ENCODE data around the gene MAP3K9.
"Not testable (repeated sequence)": the region's sequence is repeated elsewhere in the genome, so short reads cannot be mapped to it uniquely, and the experiment has no call there.

Gene MAP3K9

GRCh38 chr14:70856851-70857495, 47.7 kb upstream of the MAP3K9 start:
- H3K9me3 ChIP-seq (ENCODE audit: insufficient read depth, low read depth, low read length): no peaks in the 10 kb centered on the region
- no peak overlapping the region for H3K4me2 ChIP-seq (ENCODE audit: low read depth, low read length, poor library complexity, severe bottlenecking)
- no peak for TF ChIP-seq EZH2phosphoT487 (IDR thresholded peaks at IDR 0.05; ENCODE audit: borderline replicate concordance)

GRCh38 chr14:70855486-70855885, 46.2 kb upstream of the MAP3K9 start:
- H3K36me3 ChIP-seq (ENCODE audit: insufficient read depth, low read length): no peaks in the 10 kb centered on the region
- H3K4me2 ChIP-seq (ENCODE audit: low read depth, low read length, poor library complexity, severe bottlenecking): no peak overlapping the region
- no peaks in the 10 kb centered on the region for H3K79me2 ChIP-seq (ENCODE audit: insufficient read depth, low read length)
- no peak overlapping the region for H3K4me3 ChIP-seq (ENCODE audit: low read length, poor library complexity, severe bottlenecking)
- no peak overlapping the region for H3K9ac ChIP-seq (ENCODE audit: low read depth, low read length, poor library complexity, severe bottlenecking)
- no peaks in the 10 kb centered on the region for H3F3A ChIP-seq (ENCODE audit: low read depth)
- H2AFZ ChIP-seq (ENCODE audit: low read length): no peak overlapping the region
- H3K9me2 ChIP-seq (replicated peaks; ENCODE audit: low read depth, low read length): no peaks in the 10 kb centered on the region
- TF ChIP-seq EZH2phosphoT487 (IDR thresholded peaks at IDR 0.05; ENCODE audit: borderline replicate concordance) (no peak), CTCF (conservative IDR thresholded peaks at IDR 0.05; ENCODE audit: low read length) (peak; percentile 23; the same call in 1 of the 2 replicates)
- no peaks in the 10 kb centered on the region for H4K20me1 ChIP-seq (ENCODE audit: insufficient read depth, low read length, poor library complexity, severe bottlenecking)
- H3K4me1 ChIP-seq (ENCODE audit: insufficient read depth, low read length, poor library complexity, severe bottlenecking): no peaks in the 10 kb centered on the region
- no peaks in the 10 kb centered on the region for H3K9me3 ChIP-seq (ENCODE audit: insufficient read depth, low read depth, low read length)
- H3K27me3 ChIP-seq (ENCODE audit: insufficient read depth, low read length, poor library complexity, severe bottlenecking): no peaks in the 10 kb centered on the region

More at GRCh38 chr14:70856851-70857495, 47.7 kb upstream of the MAP3K9 start:
- Histone ChIP-seq H3K79me2 (ENCODE audit: insufficient read depth, low read length) (no peaks in the 10 kb centered on the region), H3K4me3 (ENCODE audit: low read length, poor library complexity, severe bottlenecking) (no peak overlapping the region), H3K9ac (ENCODE audit: low read depth, low read length, poor library complexity, severe bottlenecking) (no peak overlapping the region), H3K4me1 (ENCODE audit: insufficient read depth, low read length, poor library complexity, severe bottlenecking) (no peaks in the 10 kb centered on the region), H3K9me2 (replicated peaks; ENCODE audit: low read depth, low read length) (no peaks in the 10 kb centered on the region), H3K27me3 (ENCODE audit: insufficient read depth, low read length, poor library complexity, severe bottlenecking) (no peaks in the 10 kb centered on the region), H4K20me1 (ENCODE audit: insufficient read depth, low read length, poor library complexity, severe bottlenecking) (no peaks in the 10 kb centered on the region), H3K36me3 (ENCODE audit: insufficient read depth, low read length) (no peaks in the 10 kb centered on the region), H2AFZ (ENCODE audit: low read length) (no peak overlapping the region), H3F3A (ENCODE audit: low read depth) (no peaks in the 10 kb centered on the region)

GRCh38 chr14:70853658-70854057, 44.3 kb upstream of the MAP3K9 start:
- H3F3A ChIP-seq (ENCODE audit: low read depth); H2AFZ ChIP-seq (ENCODE audit: low read length); H4K20me1 ChIP-seq (ENCODE audit: insufficient read depth, low read length, poor library complexity, severe bottlenecking); H3K79me2 ChIP-seq (ENCODE audit: insufficient read depth, low read length); H3K4me2 ChIP-seq (ENCODE audit: low read depth, low read length, poor library complexity, severe bottlenecking); H3K9me3 ChIP-seq (ENCODE audit: insufficient read depth, low read depth, low read length); H3K27me3 ChIP-seq (ENCODE audit: insufficient read depth, low read length, poor library complexity, severe bottlenecking); H3K4me3 ChIP-seq (ENCODE audit: low read length, poor library complexity, severe bottlenecking); H3K9me2 ChIP-seq (replicated peaks; ENCODE audit: low read depth, low read length); H3K36me3 ChIP-seq (ENCODE audit: insufficient read depth, low read length); H3K9ac ChIP-seq (ENCODE audit: low read depth, low read length, poor library complexity, severe bottlenecking); H3K4me1 ChIP-seq (ENCODE audit: insufficient read depth, low read length, poor library complexity, severe bottlenecking): not testable (repeated sequence)

- Histone ChIP-seq H3K36me3 (ENCODE audit: insufficient read depth, low read length) (no peaks in the 10 kb centered on the region), H3K79me2 (ENCODE audit: insufficient read depth, low read length) (no peaks in the 10 kb centered on the region), H3K9me2 (replicated peaks; ENCODE audit: low read depth, low read length) (no peaks in the 10 kb centered on the region), H3K9me3 (ENCODE audit: insufficient read depth, low read depth, low read length) (no peaks in the 10 kb centered on the region), H3K4me2 (ENCODE audit: low read depth, low read length, poor library complexity, severe bottlenecking) (no peak overlapping the region), H2AFZ (ENCODE audit: low read length) (no peak overlapping the region), H3F3A (ENCODE audit: low read depth) (no peaks in the 10 kb centered on the region), H4K20me1 (ENCODE audit: insufficient read depth, low read length, poor library complexity, severe bottlenecking) (no peaks in the 10 kb centered on the region), H3K4me3 (ENCODE audit: low read length, poor library complexity, severe bottlenecking) (no peak overlapping the region), H3K9ac (ENCODE audit: low read depth, low read length, poor library complexity, severe bottlenecking) (no peak overlapping the region), H3K27me3 (ENCODE audit: insufficient read depth, low read length, poor library complexity, severe bottlenecking) (no peaks in the 10 kb centered on the region), H3K4me1 (ENCODE audit: insufficient read depth, low read length, poor library complexity, severe bottlenecking) (no peaks in the 10 kb centered on the region)
- TF ChIP-seq CTCF (conservative IDR thresholded peaks at IDR 0.05; ENCODE audit: low read length) (no peak), EZH2phosphoT487 (IDR thresholded peaks at IDR 0.05; ENCODE audit: borderline replicate concordance) (no peak)
These were observed 38.2 kb upstream of the MAP3K9 start for GRCh38 chr14:70847406-70848090.

Data from Loucy (cell line).